ENCODE measurements around the gene CREB3L1.
"Not testable (repeated sequence)": the region's sequence is repeated elsewhere in the genome, so short reads cannot be mapped to it uniquely, and the experiment has no call there.

Gene CREB3L1

GRCh38 chr11:46248289-46249102 is 29.0 kb upstream of the CREB3L1 start:
- DNase-seq: peak; percentile 99

GRCh38 chr11:46249103-46249937 is 28.1 kb upstream of the CREB3L1 start:
- DNase-seq: peak; percentile 91

GRCh38 chr11:46249938-46250744 is 27.3 kb upstream of the CREB3L1 start:
- DNase-seq: peak; percentile 56

GRCh38 chr11:46250745-46251052 is 26.8 kb upstream of the CREB3L1 start:
- DNase-seq: no peak

GRCh38 chr11:46251954-46252353 is 25.5 kb upstream of the CREB3L1 start:
- no peak for DNase-seq

GRCh38 chr11:46252373-46252914 is 25.0 kb upstream of the CREB3L1 start:
- DNase-seq: no peak

- DNase-seq: peak; percentile 84
These were observed 24.0 kb upstream of the CREB3L1 start for GRCh38 chr11:46253258-46254132.

- DNase-seq: no peak
These were observed 23.4 kb upstream of the CREB3L1 start for GRCh38 chr11:46254133-46254491.

GRCh38 chr11:46256540-46257001 is 20.9 kb upstream of the CREB3L1 start:
- no peak for DNase-seq

- DNase-seq: not testable (repeated sequence)
These were observed 18.1 kb upstream of the CREB3L1 start for GRCh38 chr11:46259347-46259746.

GRCh38 chr11:46259971-46260560 is 17.4 kb upstream of the CREB3L1 start:
- no peak for DNase-seq

- DNase-seq: no peak
These were observed 14.3 kb upstream of the CREB3L1 start for GRCh38 chr11:46263120-46263519.

GRCh38 chr11:46264030-46264429 is 13.4 kb upstream of the CREB3L1 start:
- no peak for DNase-seq

- DNase-seq: no peak
These were observed 12.5 kb upstream of the CREB3L1 start for GRCh38 chr11:46264976-46265375.

- no peak for DNase-seq
These were observed 11.7 kb upstream of the CREB3L1 start for GRCh38 chr11:46265764-46266163.

- no peak for DNase-seq
These were observed 9.5 kb upstream of the CREB3L1 start for GRCh38 chr11:46267930-46268329.

GRCh38 chr11:46270684-46271083 is 6.8 kb upstream of the CREB3L1 start:
- DNase-seq: no peak

- DNase-seq: no peak
These were observed 6.1 kb upstream of the CREB3L1 start for GRCh38 chr11:46271407-46271806.

GRCh38 chr11:46271875-46272815 is 5.3 kb upstream of the CREB3L1 start:
- peak; percentile 90 for DNase-seq

GRCh38 chr11:46272816-46273427 is 4.5 kb upstream of the CREB3L1 start:
- peak; percentile 71 for DNase-seq
